ENCODE results near the gene B2M.

- TF ChIP-seq CTCF (IDR thresholded peaks at IDR 0.05; ENCODE audit: borderline replicate concordance, extremely low read depth, low read length, poor library complexity, severe bottlenecking) (no peak), EZH2 (IDR thresholded peaks at IDR 0.05; ENCODE audit: borderline replicate concordance, low read depth, low read length, severe bottlenecking) (no peak)
Observed at GRCh38 chr15:44763187-44763586, 51.9 kb downstream of the B2M start.

Data from DND-41 (cell line).